H1 (cell line): ENCODE results near the gene DLAT.

Source experiments
- BRCA1 ChIP-seq: IDR thresholded peaks from 2 replicates; pipeline ENCODE4 v1.6.1; 2012; ENCODE audit warnings: low read depth, low read length, improper control_type of control experiment
- CHD2 ChIP-seq: IDR thresholded peaks from 2 replicates; pipeline ENCODE4 v1.6.1; 2012; ENCODE audit warnings: low read length, improper control_type of control experiment
- CREB1 ChIP-seq: IDR thresholded peaks from 2 replicates; pipeline ENCODE4 v1.6.1; 2012; ENCODE audit warnings: inconsistent platforms
- EZH2 ChIP-seq: fragments of 200-600 bp; sonication (generic); IDR thresholded peaks from 2 replicates; pipeline ENCODE4 v1.7.1; 2012; ENCODE audit warnings: low read depth, mild to moderate bottlenecking, moderate library complexity, low read length, inconsistent platforms; ENCODE audit not compliant: severe bottlenecking
- FOSL1 ChIP-seq: IDR thresholded peaks from 2 replicates; pipeline ENCODE4 v1.6.1; 2011; ENCODE audit warnings: mild to moderate bottlenecking, low read depth, low read length, moderate library complexity; ENCODE audit not compliant: insufficient read depth
- GTF2F1 ChIP-seq: IDR thresholded peaks from 2 replicates; pipeline ENCODE4 v1.6.1; 2012; ENCODE audit warnings: low read depth, low read length, improper control_type of control experiment, borderline replicate concordance
- POLR2A ChIP-seq, 2 experiments: IDR thresholded peaks; 1 replicate in 1 of 2; 2 replicates in 1 of 2; pipeline ENCODE4 v1.6.1; 2011; ENCODE audit warnings: low read depth in 2 of 2, low read length in 2 of 2, mild to moderate bottlenecking in 2 of 2; ENCODE audit errors: control extremely low read depth in 1 of 2
- RFX5 ChIP-seq: IDR thresholded peaks from 2 replicates; pipeline ENCODE4 v1.6.1; 2011; ENCODE audit warnings: low read depth, low read length, improper control_type of control experiment, borderline replicate concordance
- RXRA ChIP-seq: IDR thresholded peaks from 2 replicates; pipeline ENCODE4 v1.6.1; 2011; ENCODE audit warnings: low read depth, mild to moderate bottlenecking, low read length, moderate library complexity; ENCODE audit not compliant: insufficient read depth
- ZNF274 ChIP-seq: IDR thresholded peaks from 2 replicates; pipeline ENCODE4 v1.7.0; 2012; ENCODE audit warnings: low read length, borderline replicate concordance; ENCODE audit errors: extremely low read depth
- TF ChIP-seq, protein P1 (sequence below), 3 experiments: IDR thresholded peaks; 1 replicate in 2 of 3; 2 replicates in 1 of 3; pipeline versions ENCODE4 v1.5.1 to v1.6.1; 2011; ENCODE audit warnings: low read length in 3 of 3, mild to moderate bottlenecking in 3 of 3, inconsistent platforms in 2 of 3, low read depth in 1 of 3, moderate library complexity in 1 of 3; ENCODE audit not compliant: insufficient read depth in 1 of 3; ENCODE audit errors: control extremely low read depth in 1 of 3
- TF ChIP-seq, protein P2 (sequence below): fragments of 300-600 bp; sonication (generic); IDR thresholded peaks from 2 replicates; pipeline ENCODE4 v1.7.1; 2012; ENCODE audit warnings: low read length, moderate library complexity, mild to moderate bottlenecking, inconsistent platforms; ENCODE audit not compliant: insufficient replicate concordance
- TF ChIP-seq, protein P3 (sequence below): IDR thresholded peaks from 2 replicates; pipeline ENCODE4 v1.6.1; 2011; ENCODE audit warnings: low read length, improper control_type of control experiment

DNA sequence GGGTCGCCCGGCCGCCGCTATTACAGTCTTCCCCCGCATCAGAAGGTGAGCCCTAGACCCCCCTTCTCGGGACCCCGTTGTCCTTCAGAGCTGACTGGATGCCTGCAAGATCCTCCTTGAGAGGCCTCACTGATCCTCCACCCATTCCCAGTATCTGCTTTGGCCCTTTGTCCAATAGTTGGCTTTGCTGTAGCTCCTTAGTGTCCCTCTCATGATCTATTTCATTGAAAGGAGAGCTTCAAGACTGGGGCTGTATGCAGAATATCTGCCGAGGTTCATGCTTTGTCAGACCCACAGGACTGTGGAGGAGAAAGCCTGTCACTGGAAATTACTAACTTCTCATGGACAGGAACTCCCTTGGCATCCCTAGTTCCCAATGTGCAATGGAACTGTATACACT is 499 bp downstream of the DLAT start:
- no peak for TF ChIP-seq POLR2A (IDR thresholded peaks at IDR 0.05; ENCODE audit: control extremely low read depth in 1 of 2, low read depth in 2 of 2, low read length in 2 of 2)
- TF ChIP-seq, protein P1, sequence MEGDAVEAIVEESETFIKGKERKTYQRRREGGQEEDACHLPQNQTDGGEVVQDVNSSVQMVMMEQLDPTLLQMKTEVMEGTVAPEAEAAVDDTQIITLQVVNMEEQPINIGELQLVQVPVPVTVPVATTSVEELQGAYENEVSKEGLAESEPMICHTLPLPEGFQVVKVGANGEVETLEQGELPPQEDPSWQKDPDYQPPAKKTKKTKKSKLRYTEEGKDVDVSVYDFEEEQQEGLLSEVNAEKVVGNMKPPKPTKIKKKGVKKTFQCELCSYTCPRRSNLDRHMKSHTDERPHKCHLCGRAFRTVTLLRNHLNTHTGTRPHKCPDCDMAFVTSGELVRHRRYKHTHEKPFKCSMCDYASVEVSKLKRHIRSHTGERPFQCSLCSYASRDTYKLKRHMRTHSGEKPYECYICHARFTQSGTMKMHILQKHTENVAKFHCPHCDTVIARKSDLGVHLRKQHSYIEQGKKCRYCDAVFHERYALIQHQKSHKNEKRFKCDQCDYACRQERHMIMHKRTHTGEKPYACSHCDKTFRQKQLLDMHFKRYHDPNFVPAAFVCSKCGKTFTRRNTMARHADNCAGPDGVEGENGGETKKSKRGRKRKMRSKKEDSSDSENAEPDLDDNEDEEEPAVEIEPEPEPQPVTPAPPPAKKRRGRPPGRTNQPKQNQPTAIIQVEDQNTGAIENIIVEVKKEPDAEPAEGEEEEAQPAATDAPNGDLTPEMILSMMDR (IDR thresholded peaks at IDR 0.05; ENCODE audit: control extremely low read depth in 1 of 3, insufficient read depth in 1 of 3, low read depth in 1 of 3, low read length in 3 of 3): no peak
- no peak for TF ChIP-seq RXRA
- TF ChIP-seq CHD2: no peak
- no peak for TF ChIP-seq GTF2F1
- TF ChIP-seq, protein P2, sequence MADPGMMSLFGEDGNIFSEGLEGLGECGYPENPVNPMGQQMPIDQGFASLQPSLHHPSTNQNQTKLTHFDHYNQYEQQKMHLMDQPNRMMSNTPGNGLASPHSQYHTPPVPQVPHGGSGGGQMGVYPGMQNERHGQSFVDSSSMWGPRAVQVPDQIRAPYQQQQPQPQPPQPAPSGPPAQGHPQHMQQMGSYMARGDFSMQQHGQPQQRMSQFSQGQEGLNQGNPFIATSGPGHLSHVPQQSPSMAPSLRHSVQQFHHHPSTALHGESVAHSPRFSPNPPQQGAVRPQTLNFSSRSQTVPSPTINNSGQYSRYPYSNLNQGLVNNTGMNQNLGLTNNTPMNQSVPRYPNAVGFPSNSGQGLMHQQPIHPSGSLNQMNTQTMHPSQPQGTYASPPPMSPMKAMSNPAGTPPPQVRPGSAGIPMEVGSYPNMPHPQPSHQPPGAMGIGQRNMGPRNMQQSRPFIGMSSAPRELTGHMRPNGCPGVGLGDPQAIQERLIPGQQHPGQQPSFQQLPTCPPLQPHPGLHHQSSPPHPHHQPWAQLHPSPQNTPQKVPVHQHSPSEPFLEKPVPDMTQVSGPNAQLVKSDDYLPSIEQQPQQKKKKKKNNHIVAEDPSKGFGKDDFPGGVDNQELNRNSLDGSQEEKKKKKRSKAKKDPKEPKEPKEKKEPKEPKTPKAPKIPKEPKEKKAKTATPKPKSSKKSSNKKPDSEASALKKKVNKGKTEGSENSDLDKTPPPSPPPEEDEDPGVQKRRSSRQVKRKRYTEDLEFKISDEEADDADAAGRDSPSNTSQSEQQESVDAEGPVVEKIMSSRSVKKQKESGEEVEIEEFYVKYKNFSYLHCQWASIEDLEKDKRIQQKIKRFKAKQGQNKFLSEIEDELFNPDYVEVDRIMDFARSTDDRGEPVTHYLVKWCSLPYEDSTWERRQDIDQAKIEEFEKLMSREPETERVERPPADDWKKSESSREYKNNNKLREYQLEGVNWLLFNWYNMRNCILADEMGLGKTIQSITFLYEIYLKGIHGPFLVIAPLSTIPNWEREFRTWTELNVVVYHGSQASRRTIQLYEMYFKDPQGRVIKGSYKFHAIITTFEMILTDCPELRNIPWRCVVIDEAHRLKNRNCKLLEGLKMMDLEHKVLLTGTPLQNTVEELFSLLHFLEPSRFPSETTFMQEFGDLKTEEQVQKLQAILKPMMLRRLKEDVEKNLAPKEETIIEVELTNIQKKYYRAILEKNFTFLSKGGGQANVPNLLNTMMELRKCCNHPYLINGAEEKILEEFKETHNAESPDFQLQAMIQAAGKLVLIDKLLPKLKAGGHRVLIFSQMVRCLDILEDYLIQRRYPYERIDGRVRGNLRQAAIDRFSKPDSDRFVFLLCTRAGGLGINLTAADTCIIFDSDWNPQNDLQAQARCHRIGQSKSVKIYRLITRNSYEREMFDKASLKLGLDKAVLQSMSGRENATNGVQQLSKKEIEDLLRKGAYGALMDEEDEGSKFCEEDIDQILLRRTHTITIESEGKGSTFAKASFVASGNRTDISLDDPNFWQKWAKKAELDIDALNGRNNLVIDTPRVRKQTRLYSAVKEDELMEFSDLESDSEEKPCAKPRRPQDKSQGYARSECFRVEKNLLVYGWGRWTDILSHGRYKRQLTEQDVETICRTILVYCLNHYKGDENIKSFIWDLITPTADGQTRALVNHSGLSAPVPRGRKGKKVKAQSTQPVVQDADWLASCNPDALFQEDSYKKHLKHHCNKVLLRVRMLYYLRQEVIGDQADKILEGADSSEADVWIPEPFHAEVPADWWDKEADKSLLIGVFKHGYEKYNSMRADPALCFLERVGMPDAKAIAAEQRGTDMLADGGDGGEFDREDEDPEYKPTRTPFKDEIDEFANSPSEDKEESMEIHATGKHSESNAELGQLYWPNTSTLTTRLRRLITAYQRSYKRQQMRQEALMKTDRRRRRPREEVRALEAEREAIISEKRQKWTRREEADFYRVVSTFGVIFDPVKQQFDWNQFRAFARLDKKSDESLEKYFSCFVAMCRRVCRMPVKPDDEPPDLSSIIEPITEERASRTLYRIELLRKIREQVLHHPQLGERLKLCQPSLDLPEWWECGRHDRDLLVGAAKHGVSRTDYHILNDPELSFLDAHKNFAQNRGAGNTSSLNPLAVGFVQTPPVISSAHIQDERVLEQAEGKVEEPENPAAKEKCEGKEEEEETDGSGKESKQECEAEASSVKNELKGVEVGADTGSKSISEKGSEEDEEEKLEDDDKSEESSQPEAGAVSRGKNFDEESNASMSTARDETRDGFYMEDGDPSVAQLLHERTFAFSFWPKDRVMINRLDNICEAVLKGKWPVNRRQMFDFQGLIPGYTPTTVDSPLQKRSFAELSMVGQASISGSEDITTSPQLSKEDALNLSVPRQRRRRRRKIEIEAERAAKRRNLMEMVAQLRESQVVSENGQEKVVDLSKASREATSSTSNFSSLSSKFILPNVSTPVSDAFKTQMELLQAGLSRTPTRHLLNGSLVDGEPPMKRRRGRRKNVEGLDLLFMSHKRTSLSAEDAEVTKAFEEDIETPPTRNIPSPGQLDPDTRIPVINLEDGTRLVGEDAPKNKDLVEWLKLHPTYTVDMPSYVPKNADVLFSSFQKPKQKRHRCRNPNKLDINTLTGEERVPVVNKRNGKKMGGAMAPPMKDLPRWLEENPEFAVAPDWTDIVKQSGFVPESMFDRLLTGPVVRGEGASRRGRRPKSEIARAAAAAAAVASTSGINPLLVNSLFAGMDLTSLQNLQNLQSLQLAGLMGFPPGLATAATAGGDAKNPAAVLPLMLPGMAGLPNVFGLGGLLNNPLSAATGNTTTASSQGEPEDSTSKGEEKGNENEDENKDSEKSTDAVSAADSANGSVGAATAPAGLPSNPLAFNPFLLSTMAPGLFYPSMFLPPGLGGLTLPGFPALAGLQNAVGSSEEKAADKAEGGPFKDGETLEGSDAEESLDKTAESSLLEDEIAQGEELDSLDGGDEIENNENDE: no peak
- no peak for TF ChIP-seq CREB1
- TF ChIP-seq EZH2: no peak
- TF ChIP-seq FOSL1: no peak
- no peak for TF ChIP-seq ZNF274
- TF ChIP-seq RFX5: no peak
- no peak for TF ChIP-seq BRCA1
- TF ChIP-seq, protein P3, sequence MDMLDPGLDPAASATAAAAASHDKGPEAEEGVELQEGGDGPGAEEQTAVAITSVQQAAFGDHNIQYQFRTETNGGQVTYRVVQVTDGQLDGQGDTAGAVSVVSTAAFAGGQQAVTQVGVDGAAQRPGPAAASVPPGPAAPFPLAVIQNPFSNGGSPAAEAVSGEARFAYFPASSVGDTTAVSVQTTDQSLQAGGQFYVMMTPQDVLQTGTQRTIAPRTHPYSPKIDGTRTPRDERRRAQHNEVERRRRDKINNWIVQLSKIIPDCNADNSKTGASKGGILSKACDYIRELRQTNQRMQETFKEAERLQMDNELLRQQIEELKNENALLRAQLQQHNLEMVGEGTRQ: no peak
